ENCODE data around the gene SEL1L3.

SEL1L3 gene

DNA sequence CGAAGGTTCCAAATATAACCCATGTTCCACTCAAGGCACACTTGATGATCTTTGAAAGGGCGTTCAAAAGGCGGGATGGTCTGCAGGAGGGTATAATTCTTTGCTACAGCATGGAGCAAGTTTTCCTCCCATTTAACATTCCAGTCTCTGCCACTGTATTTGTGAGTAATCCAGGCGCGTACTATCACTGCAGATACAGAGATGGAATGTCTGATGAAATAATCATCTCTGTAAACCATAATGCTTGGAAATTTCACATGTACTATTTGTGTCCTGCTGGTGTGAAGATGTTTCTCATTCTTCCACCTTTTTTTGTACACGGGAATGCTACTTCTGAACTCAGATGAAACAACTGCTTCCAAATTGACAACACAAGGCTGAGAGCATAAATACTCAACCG is 15.5 kb downstream of the SEL1L3 start:
- Histone ChIP-seq H2AK5ac (ENCODE audit: low read length, severe bottlenecking) (no peak overlapping the region), H3K14ac (ENCODE audit: low read length in 2 of 2) (no peak overlapping the region), H2BK5ac (ENCODE audit: low read depth, low read length, poor library complexity, severe bottlenecking) (no peak overlapping the region), H2BK12ac (ENCODE audit: low read length in 2 of 2) (no peak overlapping the region), H3K9ac (ENCODE audit: low read length) (no peak overlapping the region), H3K79me1 (replicated peaks; ENCODE audit: low read length, poor library complexity, severe bottlenecking) (peaks cover 3% of the 10 kb centered on the region), H2BK15ac (ENCODE audit: low read depth, poor library complexity, severe bottlenecking) (no peak overlapping the region), H3K4ac (ENCODE audit: low read depth in 1 of 2, low read length in 2 of 2) (no peak overlapping the region), H3K23ac (ENCODE audit: low read length in 2 of 2) (no peak overlapping the region), H3K27me3 (ENCODE audit: control insufficient read depth in 1 of 2, insufficient read depth in 1 of 2, low read length in 2 of 2) (peaks cover 0 to 3% of the 10 kb centered on the region in 2 experiments), H4K8ac (ENCODE audit: low read length) (no peak overlapping the region), H3K36me3 (ENCODE audit: control insufficient read depth in 1 of 2, insufficient read depth in 2 of 2, low read depth in 1 of 2, low read length in 2 of 2) (peaks cover 0 to 5% of the 10 kb centered on the region in 2 experiments), H4K91ac (ENCODE audit: low read length) (no peak overlapping the region), H3K4me3 (ENCODE audit: insufficient read depth in 1 of 2, low read depth in 1 of 2, low read length in 2 of 2) (no peak overlapping the region), H3K4me1 (ENCODE audit: control insufficient read depth, insufficient read depth, low read depth, low read length) (no peaks in the 10 kb centered on the region), H3K9me3 (ENCODE audit: control insufficient read depth, low read length) (no peaks in the 10 kb centered on the region), H2BK120ac (ENCODE audit: low read depth, low read length) (no peak overlapping the region), H3K18ac (ENCODE audit: low read depth in 1 of 2, low read length in 2 of 2) (no peak overlapping the region), H3K4me2 (ENCODE audit: low read length, poor library complexity, severe bottlenecking) (no peak overlapping the region), H2AFZ (ENCODE audit: low read depth, low read length) (no peak overlapping the region), H3K27ac (ENCODE audit: low read length, poor library complexity, severe bottlenecking) (no peak overlapping the region)
- no peak for DNase-seq
- WGBS, result 96% methylated on average over 5 of the region's 7 CpGs

GRCh38 chr4:25845841-25846653 is 16.7 kb downstream of the SEL1L3 start:
- 88% methylated on average over 12 of the region's 12 CpGs for WGBS
- Histone ChIP-seq H4K91ac (ENCODE audit: low read length) (no peak overlapping the region), H3K27ac (ENCODE audit: low read length, poor library complexity, severe bottlenecking) (no peak overlapping the region), H3K9me3 (ENCODE audit: control insufficient read depth, low read length) (no peaks in the 10 kb centered on the region), H2AK5ac (ENCODE audit: low read length, severe bottlenecking) (no peak overlapping the region), H3K79me1 (replicated peaks; ENCODE audit: low read length, poor library complexity, severe bottlenecking) (peaks cover 3% of the 10 kb centered on the region), H3K14ac (ENCODE audit: low read length in 2 of 2) (no peak overlapping the region), H3K36me3 (ENCODE audit: control insufficient read depth in 1 of 2, insufficient read depth in 2 of 2, low read depth in 1 of 2, low read length in 2 of 2) (peaks cover 0 to 5% of the 10 kb centered on the region in 2 experiments), H3K27me3 (ENCODE audit: control insufficient read depth in 1 of 2, insufficient read depth in 1 of 2, low read length in 2 of 2) (peaks cover 0 to 3% of the 10 kb centered on the region in 2 experiments), H2BK15ac (ENCODE audit: low read depth, poor library complexity, severe bottlenecking) (no peak overlapping the region), H4K8ac (ENCODE audit: low read length) (no peak overlapping the region), H3K18ac (ENCODE audit: low read depth in 1 of 2, low read length in 2 of 2) (no peak overlapping the region), H3K4me2 (ENCODE audit: low read length, poor library complexity, severe bottlenecking) (no peak overlapping the region), H2BK5ac (ENCODE audit: low read depth, low read length, poor library complexity, severe bottlenecking) (no peak overlapping the region), H2AFZ (ENCODE audit: low read depth, low read length) (no peak overlapping the region), H3K4me1 (ENCODE audit: control insufficient read depth, insufficient read depth, low read depth, low read length) (no peaks in the 10 kb centered on the region), H2BK12ac (ENCODE audit: low read length in 2 of 2) (no peak overlapping the region), H3K4ac (ENCODE audit: low read depth in 1 of 2, low read length in 2 of 2) (no peak overlapping the region), H3K9ac (ENCODE audit: low read length) (no peak overlapping the region), H3K23ac (ENCODE audit: low read length in 2 of 2) (no peak overlapping the region), H2BK120ac (ENCODE audit: low read depth, low read length) (no peak overlapping the region), H3K4me3 (ENCODE audit: insufficient read depth in 1 of 2, low read depth in 1 of 2, low read length in 2 of 2) (no peak overlapping the region)
- no peak for DNase-seq

GRCh38 chr4:25844961-25845712 is 17.7 kb downstream of the SEL1L3 start:
- Histone ChIP-seq H3K27me3 (ENCODE audit: control insufficient read depth in 1 of 2, insufficient read depth in 1 of 2, low read length in 2 of 2) (peaks cover 0 to 3% of the 10 kb centered on the region in 2 experiments), H3K9ac (ENCODE audit: low read length) (no peak overlapping the region)

More at GRCh38 chr4:25844961-25845712, 17.7 kb downstream of the SEL1L3 start:
- H3K4me3 ChIP-seq (ENCODE audit: insufficient read depth in 1 of 2, low read depth in 1 of 2, low read length in 2 of 2), result no peak overlapping the region
- no peak overlapping the region for H3K27ac ChIP-seq (ENCODE audit: low read length, poor library complexity, severe bottlenecking)
- H2BK5ac ChIP-seq (ENCODE audit: low read depth, low read length, poor library complexity, severe bottlenecking), result no peak overlapping the region
- no peak overlapping the region for H4K8ac ChIP-seq (ENCODE audit: low read length)
- no peak overlapping the region for H3K18ac ChIP-seq (ENCODE audit: low read depth in 1 of 2, low read length in 2 of 2)
- H2BK12ac ChIP-seq (ENCODE audit: low read length in 2 of 2), result no peak overlapping the region
- no peak overlapping the region for H2AK5ac ChIP-seq (ENCODE audit: low read length, severe bottlenecking)
- H3K4ac ChIP-seq (ENCODE audit: low read depth in 1 of 2, low read length in 2 of 2), result no peak overlapping the region
- no peak overlapping the region for H3K14ac ChIP-seq (ENCODE audit: low read length in 2 of 2)
- H3K23ac ChIP-seq (ENCODE audit: low read length in 2 of 2), result no peak overlapping the region
- no peak overlapping the region for H2AFZ ChIP-seq (ENCODE audit: low read depth, low read length)
- WGBS, result 90% methylated on average over 3 of the region's 4 CpGs
- peaks cover 3% of the 10 kb centered on the region for H3K79me1 ChIP-seq (replicated peaks; ENCODE audit: low read length, poor library complexity, severe bottlenecking)
- DNase-seq, result no peak
- H2BK15ac ChIP-seq (ENCODE audit: low read depth, poor library complexity, severe bottlenecking), result no peak overlapping the region
- no peak overlapping the region for H3K4me2 ChIP-seq (ENCODE audit: low read length, poor library complexity, severe bottlenecking)
- no peaks in the 10 kb centered on the region for H3K9me3 ChIP-seq (ENCODE audit: control insufficient read depth, low read length)
- H2BK120ac ChIP-seq (ENCODE audit: low read depth, low read length), result no peak overlapping the region
- H4K91ac ChIP-seq (ENCODE audit: low read length), result no peak overlapping the region
- no peaks in the 10 kb centered on the region for H3K4me1 ChIP-seq (ENCODE audit: control insufficient read depth, insufficient read depth, low read depth, low read length)
- H3K36me3 ChIP-seq (ENCODE audit: control insufficient read depth in 1 of 2, insufficient read depth in 2 of 2, low read depth in 1 of 2, low read length in 2 of 2), result peaks cover 0 to 5% of the 10 kb centered on the region in 2 experiments

Measured in mesenchymal stem cell (in vitro differentiated cells and primary cell).